ENCODE results near the gene MX2. TPM values are rescaled to one million over a fixed set of nuclear protein-coding genes. Genes with fewer than 3 reads are reported as not detected.

The MX2 gene
- polyA plus RNA-seq, 3 donors, result 1.2 to 2.4 (median 1.8) TPM

GRCh38 chr21:41360072-41360821, 1.6 kb upstream of the MX2 start:
- no peak for DNase-seq (ENCODE audit: extremely low read depth in 1 of 11, low read depth in 9 of 11, low spot score in 4 of 11)

DNA sequence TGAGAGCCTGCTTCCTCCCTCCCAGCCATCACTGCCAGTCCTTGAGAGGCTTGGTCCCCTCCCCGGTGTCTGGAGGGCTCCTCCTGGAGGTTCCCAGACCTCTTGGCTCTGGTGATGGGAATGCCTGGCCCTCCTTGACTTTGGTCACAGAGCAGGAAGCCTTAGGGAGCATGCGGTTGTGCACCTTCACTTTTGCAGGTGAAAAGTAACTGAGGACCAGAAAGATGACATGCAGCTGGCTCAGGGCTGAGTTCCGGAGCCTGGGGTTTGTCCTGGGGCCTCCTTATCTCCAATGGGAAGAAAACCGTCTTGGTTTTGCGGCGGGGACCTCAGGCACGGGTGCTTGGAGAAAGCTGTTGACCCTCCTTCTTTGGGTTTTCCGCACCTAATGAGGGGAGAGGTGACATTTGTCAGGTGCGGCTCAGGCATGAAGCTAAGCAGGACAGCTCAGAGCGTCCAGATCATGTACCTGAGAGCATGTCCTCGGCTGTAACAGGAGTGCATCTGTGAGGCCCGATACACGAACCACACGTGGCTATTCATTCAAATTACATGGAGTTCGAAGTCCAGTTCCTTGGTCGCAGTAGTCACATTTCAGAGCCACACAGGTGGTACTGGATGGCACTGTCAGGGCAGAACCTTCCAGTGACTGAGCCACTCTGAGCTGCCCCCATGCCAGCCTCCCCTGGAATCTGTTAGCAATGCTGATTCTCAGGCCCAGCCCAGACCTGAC, 608 bp upstream of the MX2 start:
- DNase-seq (ENCODE audit: extremely low read depth in 1 of 11, low read depth in 9 of 11, low spot score in 4 of 11), result no peak

DNA sequence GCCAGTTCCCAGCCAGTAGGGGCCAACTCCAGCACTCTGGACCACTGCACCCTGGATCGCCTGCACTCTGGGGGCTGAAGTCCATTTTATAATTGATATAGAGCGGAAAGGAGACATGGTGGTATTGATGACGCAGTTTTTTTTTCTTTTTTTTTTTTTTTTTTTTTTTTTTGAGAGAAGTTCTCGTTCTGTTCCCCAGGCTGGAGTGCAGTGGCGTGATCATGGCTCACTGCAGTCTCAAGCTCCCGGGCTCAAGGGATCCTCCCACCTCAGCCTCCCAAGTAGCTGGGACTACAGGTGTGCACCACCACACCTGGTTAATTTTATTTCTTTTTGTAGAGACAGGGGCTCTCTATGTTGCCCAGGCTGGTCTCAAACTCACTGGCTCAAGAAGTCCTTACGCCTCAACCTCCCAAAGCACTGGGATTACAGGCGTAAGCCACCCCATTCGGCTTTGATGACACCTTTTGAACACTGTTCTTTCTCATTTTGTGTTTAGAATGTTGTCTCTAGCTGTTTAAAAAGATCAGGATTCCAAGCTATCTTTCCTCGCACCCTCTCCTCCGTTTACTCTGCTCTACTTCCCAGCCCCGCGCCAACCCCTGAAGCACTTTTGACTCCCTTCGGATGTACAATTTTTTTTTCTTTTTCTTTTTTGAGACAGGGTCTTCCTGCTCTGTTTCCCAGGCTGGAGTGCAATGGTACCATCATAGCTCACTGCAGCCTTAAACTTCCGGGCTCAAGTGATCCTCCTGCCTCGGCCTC, 960 bp downstream of the MX2 start:
- DNase-seq (ENCODE audit: extremely low read depth in 1 of 11, low read depth in 9 of 11, low spot score in 4 of 11), result no peak

GRCh38 chr21:41363370-41364270, 1.8 kb downstream of the MX2 start:
- DNase-seq (ENCODE audit: extremely low read depth in 1 of 11, low read depth in 9 of 11, low spot score in 4 of 11), result no peak

DNA sequence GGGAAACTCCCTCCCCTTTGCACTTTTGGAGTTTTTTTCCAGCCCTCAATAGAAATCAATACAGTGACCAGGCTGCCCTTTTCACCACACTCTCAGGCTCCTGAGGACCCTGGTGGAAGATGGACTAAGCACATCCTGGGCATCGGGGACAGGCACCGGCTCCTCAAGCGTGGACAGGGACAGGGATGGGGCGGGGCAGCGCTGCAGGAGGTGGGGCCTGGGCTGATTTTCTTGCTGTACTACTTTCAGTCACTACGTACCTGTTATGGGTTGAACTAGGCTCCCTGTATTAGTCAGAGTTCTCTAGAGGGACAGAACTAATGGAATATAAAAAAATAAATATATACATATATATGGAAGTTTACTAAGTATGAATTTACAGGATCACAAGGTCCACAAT, 2.5 kb downstream of the MX2 start:
- no peak for DNase-seq (ENCODE audit: extremely low read depth in 1 of 11, low read depth in 9 of 11, low spot score in 4 of 11)

DNA sequence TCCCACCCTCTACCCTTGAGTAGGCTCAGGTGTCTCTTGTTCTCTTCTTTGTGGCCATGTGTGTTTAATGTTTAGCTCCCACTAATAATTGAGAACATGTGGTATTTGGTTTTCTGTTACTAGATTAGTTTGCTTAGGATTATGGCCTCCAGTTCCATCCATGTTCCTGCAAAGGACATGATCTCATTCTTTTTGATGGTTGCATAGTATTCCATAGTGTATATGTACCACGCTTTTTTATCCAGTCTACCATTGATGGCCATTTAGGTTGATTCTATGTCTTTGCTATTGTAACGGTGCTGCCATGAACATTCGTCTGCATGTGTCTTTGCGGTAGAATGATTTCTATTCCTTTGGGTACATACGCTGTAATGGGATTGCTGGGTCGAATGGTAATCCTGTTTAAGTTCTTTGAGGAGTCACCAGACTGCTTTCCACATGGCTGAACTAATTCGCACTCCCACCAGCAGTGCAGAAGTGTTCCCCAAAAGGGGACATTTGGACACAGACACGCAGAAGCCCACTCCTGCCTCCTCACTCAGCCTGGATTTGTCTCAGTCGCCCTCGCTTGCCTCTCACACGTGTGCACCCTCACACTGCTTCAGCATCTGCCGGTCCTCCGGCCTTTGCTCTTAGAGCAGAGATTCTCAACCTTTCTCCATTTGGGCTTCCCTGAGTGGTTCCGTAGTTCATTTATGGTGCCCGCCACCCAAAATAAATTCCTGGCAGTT, 3.7 kb downstream of the MX2 start:
- no peak for DNase-seq (ENCODE audit: extremely low read depth in 1 of 11, low read depth in 9 of 11, low spot score in 4 of 11)

GRCh38 chr21:41366522-41367151, 4.8 kb downstream of the MX2 start:
- DNase-seq (ENCODE audit: extremely low read depth in 1 of 11, low read depth in 9 of 11, low spot score in 4 of 11), result no peak

GRCh38 chr21:41367301-41367944, 5.6 kb downstream of the MX2 start:
- DNase-seq (ENCODE audit: extremely low read depth in 1 of 11, low read depth in 9 of 11, low spot score in 4 of 11), result no peak

DNA sequence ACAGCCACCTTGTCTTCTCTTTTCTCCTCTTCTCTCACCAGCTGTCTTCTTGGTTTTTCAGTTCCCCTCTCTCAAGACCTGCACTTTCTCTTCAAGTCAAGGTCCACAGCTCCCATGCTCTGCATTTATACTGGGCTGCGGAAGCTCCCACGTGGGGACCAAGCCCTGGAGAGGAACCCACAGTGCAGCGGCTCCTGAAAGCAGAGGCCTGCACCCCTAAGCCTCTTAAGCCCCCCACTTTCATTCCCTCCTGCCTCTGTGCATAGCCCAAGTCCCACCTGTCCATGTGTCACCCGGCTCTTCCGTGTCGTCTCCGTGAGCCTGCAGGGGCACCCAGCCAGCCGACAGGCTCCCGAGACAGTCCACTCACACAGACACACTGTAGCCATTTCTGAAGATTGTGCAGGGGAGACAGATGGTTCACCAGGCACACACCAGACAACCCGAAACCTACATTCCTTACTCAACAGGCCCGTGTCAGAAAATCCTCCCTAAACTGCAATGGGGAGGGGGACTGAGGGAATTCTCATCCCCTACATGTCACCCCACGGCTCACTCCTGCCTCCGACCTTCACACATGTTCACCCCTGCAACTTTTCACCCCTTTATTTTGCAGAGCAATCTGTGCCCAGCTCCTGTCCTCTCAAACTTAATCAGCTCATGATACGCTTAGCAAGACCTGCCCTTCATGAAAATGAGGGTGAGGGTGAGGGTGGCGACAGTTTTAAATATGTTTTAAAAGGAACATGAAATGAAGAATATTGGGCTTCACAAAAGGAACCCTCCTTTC, 6.3 kb downstream of the MX2 start:
- no peak for DNase-seq (ENCODE audit: extremely low read depth in 1 of 11, low read depth in 9 of 11, low spot score in 4 of 11)

GRCh38 chr21:41368735-41369104, 6.9 kb downstream of the MX2 start:
- DNase-seq (ENCODE audit: extremely low read depth in 1 of 11, low read depth in 9 of 11, low spot score in 4 of 11), result no peak

DNA sequence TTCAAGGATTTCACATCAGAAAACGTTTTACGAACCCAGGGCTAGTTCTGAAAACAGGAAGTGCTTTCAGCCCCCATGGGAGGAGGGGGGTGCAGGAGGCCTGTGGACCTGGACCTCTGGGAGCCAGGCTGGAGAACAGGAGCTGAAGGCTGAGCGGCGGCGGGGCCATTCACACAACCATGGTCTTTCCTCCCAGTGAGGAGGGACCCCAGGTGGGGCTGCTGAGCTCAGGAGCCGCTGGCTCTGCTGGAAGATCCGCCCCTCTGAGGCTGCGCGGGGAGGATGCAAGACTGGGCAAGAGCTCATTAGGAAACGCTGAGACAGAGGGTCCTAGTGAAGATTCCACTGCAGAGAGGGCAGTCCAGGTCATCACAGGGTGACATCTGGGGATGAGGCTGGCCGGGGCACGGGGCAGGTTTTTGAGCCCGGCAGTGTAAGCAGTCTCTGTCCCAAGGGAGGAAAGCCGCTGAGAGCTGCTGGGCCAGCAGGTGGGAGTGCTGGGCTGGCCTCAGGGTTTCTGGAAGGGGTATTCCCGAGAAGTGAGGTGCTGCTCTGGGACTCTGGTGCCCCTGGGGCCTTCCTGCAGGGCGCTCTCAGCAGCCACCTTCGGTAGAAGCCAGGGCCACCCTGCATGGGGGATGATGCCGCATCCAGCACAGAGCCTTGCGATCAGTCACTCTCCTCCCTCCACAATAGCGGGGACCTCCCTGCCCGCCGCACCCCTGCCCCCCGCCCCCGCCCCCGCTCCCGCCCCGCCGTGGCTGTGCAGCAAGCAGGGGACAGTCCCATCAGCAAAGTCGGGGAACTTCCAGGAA, 7.5 kb downstream of the MX2 start:
- DNase-seq (ENCODE audit: extremely low read depth in 1 of 11, low read depth in 9 of 11, low spot score in 4 of 11), result peak in 3 of 11 donors; percentile 15 to 38 (median 29)

- DNase-seq (ENCODE audit: extremely low read depth in 1 of 11, low read depth in 9 of 11, low spot score in 4 of 11), result no peak
Observed at GRCh38 chr21:41369920-41370839, 8.4 kb downstream of the MX2 start.

GRCh38 chr21:41370840-41371684, 9.2 kb downstream of the MX2 start:
- no peak for DNase-seq (ENCODE audit: extremely low read depth in 1 of 11, low read depth in 9 of 11, low spot score in 4 of 11)

- no peak for DNase-seq (ENCODE audit: extremely low read depth in 1 of 11, low read depth in 9 of 11, low spot score in 4 of 11)
Observed at GRCh38 chr21:41371685-41372030, 9.8 kb downstream of the MX2 start.

Data from renal cortex interstitium (tissue), 11 donors.